IPS-18a (cell line): ENCODE data around the gene SPSB2.

ENCODE experiments used
- H3K27ac ChIP-seq: one replicate; pipeline ENCODE4 v1.5.1; 2013; ENCODE audit warnings: low read length
- H3K27me3 ChIP-seq: one replicate; pipeline ENCODE4 v1.6.1; 2013; ENCODE audit warnings: mild to moderate bottlenecking, low read length; ENCODE audit not compliant: control insufficient read depth, insufficient read depth
- H3K36me3 ChIP-seq: one replicate; pipeline ENCODE4 v1.6.1; 2013; ENCODE audit warnings: low read depth, low read length; ENCODE audit not compliant: control insufficient read depth
- H3K4me1 ChIP-seq: one replicate; pipeline ENCODE4 v1.6.1; 2013; ENCODE audit warnings: low read depth, low read length; ENCODE audit not compliant: control insufficient read depth
- H3K4me3 ChIP-seq: one replicate; pipeline ENCODE4 v1.5.1; 2013; ENCODE audit warnings: low read length
- H3K9ac ChIP-seq: one replicate; pipeline ENCODE4 v1.6.1; 2013; ENCODE audit warnings: mild to moderate bottlenecking, low read length, moderate library complexity
- H3K9me3 ChIP-seq: one replicate; pipeline ENCODE4 v1.6.1; 2013; ENCODE audit warnings: low read depth, low read length; ENCODE audit not compliant: control insufficient read depth

Gene SPSB2

DNA sequence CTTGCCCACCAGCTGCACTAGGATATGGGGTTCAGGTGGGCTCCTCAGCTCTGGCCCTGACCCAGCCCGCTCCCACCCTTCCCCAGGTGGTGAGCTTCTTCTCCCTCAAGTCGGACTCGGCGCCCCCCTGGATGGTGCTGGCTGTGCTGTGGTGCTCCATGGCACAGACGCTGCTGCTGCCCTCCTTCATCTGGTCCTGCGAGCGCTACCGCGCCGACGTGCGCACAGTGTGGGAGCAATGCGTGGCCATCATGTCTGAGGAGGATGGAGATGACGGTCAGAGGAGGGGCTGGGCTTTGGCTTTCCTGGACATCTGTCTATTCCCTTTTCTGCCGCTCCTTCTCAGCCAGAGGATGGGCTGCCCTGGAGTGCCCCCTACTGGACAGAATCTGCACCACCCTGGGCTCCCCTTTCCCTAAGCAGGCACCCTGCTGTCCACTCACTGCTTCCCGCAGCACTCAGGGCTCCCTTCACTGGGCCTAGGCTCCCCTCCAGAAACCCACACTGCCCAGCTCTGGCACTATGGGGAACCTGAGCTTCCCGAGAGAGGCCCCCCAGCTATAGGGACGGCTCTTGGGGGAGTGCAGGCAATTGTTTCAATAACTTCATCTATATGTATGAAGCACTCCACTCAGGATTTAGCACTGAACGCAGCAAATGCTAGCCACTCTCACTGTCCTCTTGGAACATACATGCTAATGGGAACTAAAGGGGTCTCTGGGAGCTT is 47.5 kb downstream of the SPSB2 start:
- Histone ChIP-seq H3K27me3 (peaks cover 12% of the 10 kb centered on the region), H3K36me3 (peaks cover 2% of the 10 kb centered on the region), H3K9me3 (no peaks in the 10 kb centered on the region), H3K9ac (no peak overlapping the region), H3K4me1 (peaks cover 16% of the 10 kb centered on the region), H3K27ac (no peak overlapping the region), H3K4me3 (peak overlapping the region; percentile 46)

DNA sequence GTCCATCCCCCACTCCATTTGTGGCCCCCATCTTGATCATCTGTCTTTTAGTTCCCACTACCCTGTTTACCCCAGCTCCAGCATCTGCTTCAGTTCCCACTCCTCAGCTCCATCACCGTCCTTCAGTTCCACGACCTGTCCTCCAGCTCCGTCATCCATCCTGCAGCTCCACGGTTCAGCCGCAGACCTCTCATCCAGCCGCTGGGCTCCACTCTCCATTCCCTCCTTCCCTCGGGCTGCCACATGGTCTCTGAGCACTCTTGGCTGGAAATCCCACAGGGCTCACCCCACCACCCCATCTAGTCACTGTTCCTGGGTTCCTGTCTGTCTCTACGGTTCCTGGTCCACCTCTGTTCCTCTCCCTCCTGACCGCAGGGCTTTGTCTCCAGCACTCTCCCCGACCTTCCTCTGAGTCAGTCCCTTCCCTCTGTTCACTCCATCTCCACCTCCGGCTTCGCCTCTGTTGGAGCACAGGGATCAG is 48.2 kb downstream of the SPSB2 start:
- Histone ChIP-seq H3K4me3 (peak overlapping the region; percentile 46), H3K9me3 (no peaks in the 10 kb centered on the region), H3K36me3 (no peaks in the 10 kb centered on the region), H3K4me1 (peaks cover 20% of the 10 kb centered on the region), H3K9ac (no peak overlapping the region), H3K27ac (no peak overlapping the region), H3K27me3 (peaks cover 12% of the 10 kb centered on the region)

DNA sequence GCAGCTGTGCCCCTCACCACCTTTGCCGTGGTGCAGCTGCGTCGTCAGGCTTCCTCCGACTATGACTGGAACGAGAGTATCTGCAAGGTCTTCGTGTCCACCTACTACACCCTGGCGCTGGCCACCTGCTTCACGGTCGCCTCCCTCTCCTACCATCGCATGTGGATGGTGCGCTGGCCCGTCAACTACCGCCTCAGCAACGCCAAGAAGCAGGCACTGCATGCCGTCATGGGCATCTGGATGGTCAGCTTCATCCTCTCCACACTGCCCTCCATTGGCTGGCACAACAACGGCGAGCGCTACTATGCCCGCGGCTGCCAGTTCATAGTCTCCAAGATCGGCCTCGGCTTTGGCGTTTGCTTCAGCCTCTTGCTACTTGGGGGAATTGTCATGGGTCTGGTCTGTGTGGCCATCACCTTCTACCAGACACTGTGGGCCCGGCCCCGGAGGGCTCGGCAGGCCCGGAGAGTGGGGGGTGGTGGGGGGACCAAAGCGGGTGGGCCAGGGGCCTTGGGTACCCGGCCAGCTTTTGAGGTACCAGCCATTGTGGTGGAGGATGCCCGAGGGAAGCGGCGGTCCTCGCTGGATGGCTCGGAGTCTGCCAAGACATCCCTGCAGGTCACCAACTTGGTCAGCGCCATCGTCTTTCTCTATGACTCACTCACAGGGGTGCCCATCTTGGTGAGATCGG is 48.9 kb downstream of the SPSB2 start:
- Histone ChIP-seq H3K27me3 (peaks cover 12% of the 10 kb centered on the region), H3K9ac (no peak overlapping the region), H3K4me1 (peaks cover 21% of the 10 kb centered on the region), H3K4me3 (no peak overlapping the region), H3K27ac (no peak overlapping the region), H3K36me3 (no peaks in the 10 kb centered on the region), H3K9me3 (no peaks in the 10 kb centered on the region)

DNA sequence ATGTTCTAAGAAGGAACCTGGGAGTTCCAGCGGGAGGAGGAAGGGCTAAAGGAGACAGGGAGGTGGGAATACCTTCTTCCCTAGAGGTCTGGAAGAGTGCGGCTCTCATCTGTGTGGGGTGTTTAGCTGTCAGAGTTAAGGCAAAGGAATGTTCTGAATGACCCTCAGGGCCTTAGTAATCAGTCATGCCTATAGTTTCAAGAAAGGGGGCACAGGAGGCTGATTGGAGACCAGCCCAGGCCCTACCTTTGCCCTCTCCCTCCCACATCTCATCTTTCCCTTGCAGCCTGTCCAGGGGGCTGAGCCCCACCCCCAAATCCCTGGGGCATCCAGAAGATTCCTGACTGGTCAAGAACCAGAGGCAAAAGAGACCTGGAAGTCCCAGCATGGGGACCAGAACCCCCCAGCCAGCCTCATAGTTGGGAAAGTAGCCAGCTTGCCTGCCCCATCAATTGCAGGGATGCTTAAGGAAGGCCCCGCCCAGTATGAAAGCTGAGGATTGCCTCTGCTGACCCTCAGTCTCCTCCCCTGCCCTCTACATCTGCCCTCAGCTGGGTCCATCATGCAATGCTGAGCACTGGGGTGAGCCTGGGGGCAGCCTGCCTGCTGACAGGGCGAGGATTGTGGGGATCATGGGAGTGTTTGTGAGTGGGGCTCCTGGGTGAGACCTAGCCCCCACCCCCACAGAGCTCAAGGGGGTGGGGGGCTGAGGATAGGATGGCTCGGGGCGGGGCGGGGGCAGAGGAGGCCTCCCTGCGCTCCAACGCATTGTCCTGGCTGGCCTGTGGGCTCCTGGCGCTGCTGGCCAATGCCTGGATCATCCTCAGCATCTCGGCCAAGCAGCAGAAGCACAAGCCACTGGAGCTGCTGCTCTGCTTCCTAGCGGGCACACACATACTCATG is 49.7 kb downstream of the SPSB2 start:
- H3K27me3 ChIP-seq: peaks cover 12% of the 10 kb centered on the region
- no peaks in the 10 kb centered on the region for H3K9me3 ChIP-seq
- no peak overlapping the region for H3K9ac ChIP-seq
- no peaks in the 10 kb centered on the region for H3K36me3 ChIP-seq
- H3K27ac ChIP-seq: no peak overlapping the region
- H3K4me1 ChIP-seq: peaks cover 24% of the 10 kb centered on the region
- H3K4me3 ChIP-seq: no peak overlapping the region

DNA sequence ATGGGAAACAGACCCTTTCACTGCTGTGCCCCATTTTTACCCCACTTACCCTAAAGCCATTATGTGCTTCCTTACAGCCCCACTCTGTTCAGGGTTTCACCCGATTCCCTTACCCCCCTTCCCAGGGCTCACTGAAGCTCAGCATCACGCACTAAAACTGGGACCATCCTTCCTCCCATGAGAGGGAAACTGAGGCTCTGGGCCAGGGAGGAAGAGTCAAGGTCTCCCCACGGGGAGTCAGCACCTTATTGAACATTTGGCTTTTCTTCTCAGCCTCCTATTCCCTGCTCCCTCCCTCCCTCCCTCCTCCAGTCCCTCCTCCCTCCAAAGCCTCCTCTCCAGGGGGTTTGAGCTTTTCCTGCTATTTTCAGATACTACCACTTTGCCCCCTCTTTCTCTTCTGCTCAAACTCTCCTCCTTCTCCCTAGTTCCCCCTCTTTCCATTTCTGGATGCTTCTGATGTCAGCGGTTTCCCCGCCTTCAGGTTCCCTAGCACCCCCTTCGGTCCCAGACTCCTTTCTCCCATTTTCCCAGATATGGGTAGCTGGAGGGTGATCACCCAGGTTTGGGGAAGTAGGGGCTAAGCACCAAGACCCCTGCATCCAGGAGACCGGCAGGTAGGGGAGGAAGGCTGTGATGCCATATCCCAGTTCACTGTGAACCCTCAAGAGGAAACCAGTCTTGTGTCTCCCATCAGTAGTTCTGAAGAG is 50.5 kb downstream of the SPSB2 start:
- H3K4me1 ChIP-seq: peaks cover 32% of the 10 kb centered on the region
- no peak overlapping the region for H3K9ac ChIP-seq
- peak overlapping the region; percentile 52 for H3K4me3 ChIP-seq
- H3K27ac ChIP-seq: no peak overlapping the region
- H3K27me3 ChIP-seq: peaks cover 12% of the 10 kb centered on the region
- H3K9me3 ChIP-seq: no peaks in the 10 kb centered on the region
- H3K36me3 ChIP-seq: no peaks in the 10 kb centered on the region

DNA sequence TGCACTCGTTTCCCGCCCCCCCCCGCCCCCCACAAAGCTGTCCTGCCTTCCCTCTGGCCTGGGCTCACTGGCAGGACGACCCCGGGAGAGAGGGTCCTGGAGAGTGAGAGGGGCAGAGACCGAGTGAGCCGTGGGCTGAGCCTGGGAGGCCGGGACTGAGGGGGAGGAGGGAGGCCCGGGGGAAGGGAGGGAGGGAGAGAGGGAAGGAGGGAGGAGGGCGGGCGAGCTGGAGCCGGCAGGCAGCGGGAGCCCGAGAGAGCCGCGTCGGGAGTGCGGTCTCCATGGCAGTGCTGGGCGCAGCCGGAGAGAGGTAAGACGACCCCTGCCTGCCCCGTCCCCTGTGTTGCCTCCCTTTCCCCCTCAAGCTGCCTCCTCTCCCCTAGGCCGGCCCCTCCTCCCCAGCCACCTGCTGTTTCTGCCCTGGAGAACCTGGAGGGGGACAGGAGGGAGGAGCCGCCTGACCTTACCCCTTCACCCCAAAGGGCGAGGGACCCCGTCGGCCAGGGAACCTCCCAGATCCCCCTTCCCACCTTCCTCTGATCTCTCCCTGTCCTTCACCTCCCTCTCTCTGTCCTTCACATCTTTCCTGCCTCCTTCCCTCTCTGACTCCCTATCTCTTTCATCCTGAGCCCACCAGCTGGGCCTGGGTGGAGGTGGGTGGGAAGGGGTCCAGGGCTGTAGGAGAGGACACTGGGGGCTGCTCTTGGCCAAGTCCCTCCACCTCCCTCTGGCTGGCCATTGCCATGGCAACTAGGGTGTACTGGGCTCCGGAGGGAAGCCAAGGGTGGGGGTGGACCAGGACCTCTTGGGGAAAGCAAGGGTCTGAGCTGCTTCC is 51.3 kb downstream of the SPSB2 start, which contains the start of gene GPR162:
Gene GPR162 (plus strand): TSS at position 231 of the 835 bp plus-strand sequence. CDS start 2,078 bp downstream, outside the sequence.
- Histone ChIP-seq H3K36me3 (no peaks in the 10 kb centered on the region), H3K9ac (peak within 1 kb of the TSS; percentile 35), H3K4me3 (peak within 1 kb of the TSS; percentile 52)

More for the DNA sequence above, 51.3 kb downstream of the SPSB2 start, which contains the start of gene GPR162:
- Histone ChIP-seq H3K27me3 (peaks cover 12% of the 10 kb centered on the region), H3K4me1 (peaks cover 26% of the 10 kb centered on the region), H3K9me3 (no peaks in the 10 kb centered on the region), H3K27ac (no peak within 1 kb of the TSS)
